KG1 (cell line): ENCODE results near the gene SEC22A.

Source experiments
- DNase-seq: peaks from one replicate; lab custom pipeline; 2025; lab: John Stamatoyannopoulos, UW

The SEC22A gene

GRCh38 chr3:123201557-123202427 is at the start of gene SEC22A:
Gene SEC22A, plus strand, starts transcription at chr3:123201943. Its CDS starts 7,275 bp downstream, at chr3:123209218.
- DNase-seq = peak; percentile 91

GRCh38 chr3:123152687-123153086 is 49.1 kb upstream of the SEC22A start:
- no peak for DNase-seq

DNA sequence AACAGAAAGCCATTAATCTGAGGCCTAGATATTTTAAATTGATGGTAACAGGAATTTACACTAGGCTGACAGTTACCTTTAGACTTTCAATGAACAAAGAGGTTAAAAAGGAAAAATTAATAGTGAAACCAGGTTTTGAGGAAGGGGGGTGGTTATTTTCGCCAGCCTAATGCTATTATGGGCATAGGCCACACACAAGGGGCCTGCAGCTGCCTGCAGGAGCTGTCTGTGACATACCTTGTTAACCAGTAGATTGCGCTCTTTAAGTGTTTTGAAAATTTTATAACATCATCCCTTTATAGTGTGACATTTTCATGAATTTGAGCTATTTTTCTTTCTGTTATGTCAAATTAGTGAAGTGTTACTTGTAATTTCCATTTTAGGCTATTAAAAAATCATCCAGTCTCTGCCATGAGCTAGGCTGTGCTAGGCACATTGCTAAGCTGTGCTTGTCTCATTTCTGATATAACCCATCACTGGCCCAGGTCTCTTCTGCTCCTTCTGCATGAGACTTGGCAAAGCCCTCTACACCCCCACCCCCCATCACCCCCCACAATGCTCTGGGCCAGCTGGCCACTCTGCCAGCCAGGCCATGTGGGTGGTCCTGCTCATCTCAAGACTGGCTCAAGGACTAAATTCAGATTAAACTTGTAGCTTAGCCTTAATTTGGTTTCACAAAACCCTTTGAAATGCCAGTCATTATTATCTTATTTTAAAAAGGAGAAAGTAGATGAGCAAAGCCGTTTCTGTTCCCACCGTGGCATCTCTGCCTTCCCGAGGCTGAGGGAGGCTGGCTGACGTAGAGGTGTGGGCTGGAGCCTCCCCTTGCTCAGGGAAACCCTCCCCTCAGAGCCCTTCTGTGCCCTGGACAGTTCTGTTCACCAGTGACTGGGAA is 48.4 kb upstream of the SEC22A start:
- no peak for DNase-seq

- DNase-seq = no peak
Observed at GRCh38 chr3:123154020-123154985, 47.4 kb upstream of the SEC22A start.

DNA sequence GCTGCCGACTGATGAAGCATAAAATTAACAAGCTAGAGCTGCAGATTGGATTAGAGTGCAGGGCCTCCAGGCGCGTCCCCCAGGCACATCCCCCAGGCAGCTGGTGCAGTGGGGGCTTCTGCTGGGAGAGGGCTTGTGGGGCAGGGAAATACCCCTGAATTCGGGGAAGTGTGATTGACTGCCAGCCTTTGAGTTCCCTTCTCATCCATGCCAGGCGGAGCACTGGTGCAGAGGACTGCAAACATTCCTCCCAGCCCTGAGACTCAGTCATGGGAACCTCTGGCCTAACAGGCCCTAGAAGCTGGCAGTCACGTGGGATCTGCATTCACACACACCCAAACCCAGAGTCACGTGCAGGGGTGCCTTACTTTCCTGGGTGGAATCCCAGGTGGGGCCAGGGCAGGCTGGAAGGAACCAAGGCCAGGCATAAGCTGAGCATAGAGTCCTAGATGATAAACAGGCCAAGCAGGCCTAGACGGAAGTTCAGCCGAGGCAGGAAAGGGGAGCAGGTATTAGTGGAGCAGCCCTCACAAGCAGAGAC is 46.2 kb upstream of the SEC22A start:
- no peak for DNase-seq

GRCh38 chr3:123156276-123156995 is 45.3 kb upstream of the SEC22A start:
- no peak for DNase-seq

DNA sequence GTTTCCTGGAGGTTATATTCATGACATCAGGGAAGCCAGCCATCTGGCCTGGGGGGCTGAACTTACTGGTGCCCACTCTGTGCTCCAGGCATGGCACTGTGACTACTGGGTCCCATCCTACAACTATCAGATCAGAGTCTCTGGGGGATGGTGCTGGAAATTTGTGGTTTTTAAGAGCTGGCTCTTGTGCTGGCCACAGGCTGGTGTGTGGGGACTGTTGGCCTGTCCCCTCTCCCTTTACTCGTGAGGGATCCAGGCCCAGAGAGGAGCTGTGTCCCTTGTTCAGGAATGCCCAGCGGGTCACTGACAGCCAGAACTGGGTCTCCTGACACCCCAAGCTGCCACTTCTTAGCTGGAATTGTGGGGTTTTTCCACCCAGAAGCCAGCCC is 44.5 kb upstream of the SEC22A start:
- DNase-seq = no peak

GRCh38 chr3:123157598-123158287 is 44.0 kb upstream of the SEC22A start:
- no peak for DNase-seq

- DNase-seq = no peak
Observed at GRCh38 chr3:123158330-123158729, 43.4 kb upstream of the SEC22A start.

- DNase-seq = no peak
Observed at GRCh38 chr3:123158899-123159390, 42.8 kb upstream of the SEC22A start.

DNA sequence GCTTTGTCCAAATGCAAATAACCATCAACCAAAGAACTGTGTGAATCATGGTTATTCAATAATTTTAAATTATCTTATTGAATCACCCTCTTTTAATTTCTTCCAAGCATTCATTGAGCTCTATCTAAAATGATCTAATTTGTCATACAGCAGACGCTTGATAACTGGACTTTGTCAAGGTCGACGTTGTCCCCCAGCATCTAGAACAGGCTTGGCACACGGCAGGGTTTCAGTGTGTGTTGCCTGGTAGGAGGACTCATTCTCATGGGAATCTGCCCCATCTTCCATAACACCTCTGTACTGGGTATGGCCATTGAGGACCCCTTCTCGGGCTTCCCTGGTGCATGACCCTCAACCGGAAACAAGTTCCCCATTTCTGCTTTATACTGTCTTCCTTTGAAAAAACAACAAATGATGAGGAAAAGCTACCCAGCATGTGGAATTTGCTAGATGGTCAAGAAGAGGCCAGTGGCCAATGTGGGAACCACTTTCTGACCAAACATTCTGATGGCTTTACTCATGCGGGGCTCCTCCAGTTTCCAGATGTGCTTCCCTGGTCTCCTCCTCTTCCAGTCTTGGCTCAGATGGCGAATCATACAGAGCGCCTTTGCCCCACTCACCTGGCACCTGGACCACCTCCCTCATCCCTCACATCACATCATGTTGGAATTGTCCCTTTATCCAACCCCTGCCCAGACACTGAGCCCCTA is 41.7 kb upstream of the SEC22A start:
- DNase-seq = no peak

DNA sequence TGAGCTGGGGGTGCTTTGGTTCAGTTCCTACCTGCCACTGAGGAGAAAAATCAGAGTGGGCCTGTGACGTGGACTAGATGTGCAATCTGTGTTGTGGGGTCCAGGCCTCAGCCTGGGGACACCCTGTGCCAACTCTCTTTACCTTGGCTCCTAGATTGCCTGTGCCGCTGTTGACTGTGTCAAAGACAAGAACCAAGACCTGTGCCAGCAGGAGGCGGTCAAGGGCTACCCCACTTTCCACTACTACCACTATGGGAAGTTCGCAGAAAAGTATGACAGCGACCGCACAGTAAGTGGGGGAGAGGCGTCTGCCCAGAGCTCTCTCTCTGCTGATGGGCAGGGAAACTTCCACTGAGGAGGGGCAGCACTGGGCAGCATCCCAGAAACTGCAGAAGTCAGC is 40.6 kb upstream of the SEC22A start:
- no peak for DNase-seq

DNA sequence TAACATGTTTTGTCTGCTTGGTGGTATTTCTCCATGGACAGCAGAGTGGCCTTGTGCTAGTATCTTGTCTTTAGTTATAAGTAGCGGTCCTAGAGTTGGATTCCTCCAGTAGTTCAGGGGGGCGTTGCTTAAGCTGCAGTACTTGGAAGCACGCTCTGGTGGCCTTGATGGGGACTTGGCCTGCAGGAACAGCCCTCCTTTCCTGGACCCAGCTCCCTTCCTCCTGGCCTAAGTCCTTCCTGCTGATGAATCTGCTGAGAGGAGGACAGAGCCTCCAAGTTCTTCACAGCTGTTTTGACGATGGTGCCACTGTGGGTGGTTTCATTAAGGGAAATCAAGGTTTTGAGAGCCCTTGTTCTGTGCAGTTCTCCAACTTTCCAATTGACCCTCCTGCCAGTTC is 38.6 kb upstream of the SEC22A start:
- no peak for DNase-seq

GRCh38 chr3:123165163-123165562 is 36.6 kb upstream of the SEC22A start:
- DNase-seq = no peak

- no peak for DNase-seq
Observed at GRCh38 chr3:123167686-123168085, 34.1 kb upstream of the SEC22A start.

GRCh38 chr3:123168122-123168521 is 33.6 kb upstream of the SEC22A start:
- DNase-seq = no peak

- DNase-seq = no peak
Observed at GRCh38 chr3:123168605-123169004, 33.1 kb upstream of the SEC22A start.

- DNase-seq = no peak
Observed at GRCh38 chr3:123169492-123169929, 32.2 kb upstream of the SEC22A start.

DNA sequence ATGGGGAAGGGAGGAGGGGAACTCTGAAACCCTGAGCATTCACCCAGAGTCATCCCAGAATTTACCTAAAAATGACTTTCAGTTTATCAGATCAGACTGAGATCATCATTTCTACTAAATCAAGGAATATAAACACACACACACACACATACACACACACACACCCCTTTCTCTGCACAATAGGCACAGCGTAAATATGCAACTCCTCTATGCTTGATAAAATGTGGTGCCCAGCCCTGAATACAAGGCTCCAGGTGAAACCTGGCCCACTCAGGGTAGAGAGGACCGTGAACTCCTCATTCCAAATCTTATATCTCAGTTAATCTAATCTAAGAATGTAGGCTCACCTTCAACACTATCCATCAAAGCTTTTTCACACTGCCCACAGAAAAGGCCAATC is 31.8 kb upstream of the SEC22A start:
- no peak for DNase-seq
